GM12878 (cell line): ENCODE measurements around the gene CA9. TPM values are rescaled to one million over a fixed set of nuclear protein-coding genes. Genes with fewer than 3 reads are reported as not detected.
A peak's percentile ranks its signal among the peaks of the same experiment; 100 is the strongest.

ENCODE experiments used
- BHLHE40 ChIP-seq, 2 experiments: fragments of 450-650 bp in 1 of 2; IDR thresholded peaks; 2 replicates each; pipeline ENCODE4 v1.6.1; 2011 to 2017; ENCODE audit warnings: low read depth in 2 of 2, borderline replicate concordance in 1 of 2, improper control_type of control experiment in 1 of 2, low read length in 1 of 2, mild to moderate bottlenecking in 1 of 2
- EP300 ChIP-seq, 2 experiments: fragments of 150-350 bp in 1 of 2; IDR thresholded peaks; 2 replicates each; pipeline ENCODE4 v1.6.1; 2011 to 2012; ENCODE audit warnings: low read depth in 2 of 2, low read length in 2 of 2, borderline replicate concordance in 1 of 2, improper control_type of control experiment in 1 of 2, inconsistent platforms in 1 of 2; ENCODE audit not compliant: control insufficient read depth in 1 of 2
- IRF4 ChIP-seq: IDR thresholded peaks from 2 replicates; pipeline ENCODE4 v1.6.1; 2011; ENCODE audit warnings: low read depth, low read length
- MEF2A ChIP-seq: IDR thresholded peaks from 2 replicates; pipeline ENCODE4 v1.6.1; 2011; ENCODE audit warnings: low read depth, mild to moderate bottlenecking, low read length, moderate library complexity; ENCODE audit not compliant: insufficient read depth
- MXI1 ChIP-seq: fragments of 150-350 bp; IDR thresholded peaks from 2 replicates; pipeline ENCODE4 v1.6.1; 2011; ENCODE audit warnings: low read depth, mild to moderate bottlenecking, inconsistent platforms, low read length, improper control_type of control experiment
- NFXL1 ChIP-seq: fragments of 450-650 bp; IDR thresholded peaks from 2 replicates; pipeline ENCODE4 v1.6.1; 2017; ENCODE audit warnings: antibody characterized with exemption, mild to moderate bottlenecking, borderline replicate concordance
- POLR2AphosphoS2 ChIP-seq: IDR thresholded peaks from 2 replicates; pipeline ENCODE4 v1.6.1; 2011; ENCODE audit warnings: low read depth, mild to moderate bottlenecking, low read length, improper control_type of control experiment, moderate library complexity
- POU2F2 ChIP-seq: IDR thresholded peaks from 3 replicates; pipeline ENCODE4 v1.6.1; 2011; ENCODE audit warnings: low read depth, mild to moderate bottlenecking, low read length, borderline replicate concordance
- RAD21 ChIP-seq: IDR thresholded peaks from 2 replicates; pipeline ENCODE4 v1.6.1; 2011; ENCODE audit warnings: mild to moderate bottlenecking, low read depth, low read length, moderate library complexity; ENCODE audit not compliant: insufficient read depth
- SIX5 ChIP-seq: IDR thresholded peaks from 2 replicates; pipeline ENCODE4 v1.6.1; 2011; ENCODE audit warnings: mild to moderate bottlenecking, low read depth, low read length, moderate library complexity; ENCODE audit not compliant: severe bottlenecking
- SMARCA5 ChIP-seq: fragments of 450-650 bp; IDR thresholded peaks from 2 replicates; pipeline ENCODE4 v1.6.1; 2017; ENCODE audit warnings: mild to moderate bottlenecking
- SMC3 ChIP-seq: IDR thresholded peaks from 2 replicates; pipeline ENCODE4 v1.6.1; 2011; ENCODE audit warnings: low read length, improper control_type of control experiment, borderline replicate concordance
- ZNF24 ChIP-seq: fragments of 450-650 bp; IDR thresholded peaks from 2 replicates; pipeline ENCODE4 v1.6.1; 2017; ENCODE audit warnings: antibody characterized with exemption, mild to moderate bottlenecking
- ZSCAN29 ChIP-seq: fragments of 450-650 bp; IDR thresholded peaks from 2 replicates; pipeline ENCODE4 v1.6.1; 2017; ENCODE audit warnings: mild to moderate bottlenecking, moderate library complexity
- polyA plus RNA-seq, 11 experiments: library from polyadenylated mRNA; depleted of rRNA in 4 of 11; unstranded in 6 of 11; stranded (reverse) in 5 of 11; fragments of >200 nt; fragmentation: Nextera tagmentation in 4 of 11; fragmentation: Illumina TruSeq in 1 of 11; extraction: Ambion mirVana in 4 of 11; extraction: Trizol in 1 of 11; gene quantifications; 1 replicate in 1 of 11; 2 replicates in 10 of 11; pipeline versions ENCODE4 v1.2.1 to v1.2.3, GENCODE V29; 2011 to 2016; ENCODE audit warnings: inconsistent platforms in 2 of 11, missing spikeins in 2 of 11, low read depth in 1 of 11
- total RNA-seq, 4 experiments: library from RNA; depleted of rRNA in 3 of 4; stranded (reverse); fragments of >200 nt in 3 of 4; fragmentation: Illumina TruSeq in 1 of 4; extraction: Trizol in 1 of 4; gene quantifications; 2 replicates each; pipeline versions ENCODE4 v1.2.1 to v1.2.3, GENCODE V29; 2013 to 2021
- TF ChIP-seq, protein P1 (sequence below): IDR thresholded peaks from 2 replicates; pipeline ENCODE4 v1.6.1; 2011; ENCODE audit warnings: borderline replicate concordance, low read depth, mild to moderate bottlenecking, moderate library complexity, low read length; ENCODE audit not compliant: insufficient read depth, poor library complexity, severe bottlenecking
- TF ChIP-seq, protein P2 (sequence below), 3 experiments: IDR thresholded peaks in 2 of 3; conservative IDR thresholded peaks in 1 of 3; 2 replicates each; pipeline ENCODE4 v1.5.1; 2011; ENCODE audit warnings: low read depth in 3 of 3, low read length in 3 of 3, mild to moderate bottlenecking in 3 of 3, control low read depth in 2 of 3, moderate library complexity in 2 of 3, inconsistent platforms in 1 of 3, mixed read lengths in 1 of 3; ENCODE audit not compliant: control insufficient read depth in 2 of 3, insufficient read depth in 1 of 3; ENCODE audit errors: extremely low read depth in 1 of 3
- TF ChIP-seq, protein P3 (sequence below): fragments of 450-650 bp; IDR thresholded peaks from 2 replicates; pipeline ENCODE4 v1.6.1; 2016; ENCODE audit warnings: mild to moderate bottlenecking, moderate library complexity, borderline replicate concordance
- TF ChIP-seq, protein P4 (sequence below): fragments of 450-650 bp; IDR thresholded peaks from 2 replicates; pipeline ENCODE4 v1.6.1; 2016; ENCODE audit warnings: mild to moderate bottlenecking

Gene CA9
- total and polyA plus RNA-seq, 10 of the 15 experiments (the other 5 are each of a cell fraction or from before 2014, with no cell fraction given) = 0.53 to 6.6 (median 1.2) TPM

DNA sequence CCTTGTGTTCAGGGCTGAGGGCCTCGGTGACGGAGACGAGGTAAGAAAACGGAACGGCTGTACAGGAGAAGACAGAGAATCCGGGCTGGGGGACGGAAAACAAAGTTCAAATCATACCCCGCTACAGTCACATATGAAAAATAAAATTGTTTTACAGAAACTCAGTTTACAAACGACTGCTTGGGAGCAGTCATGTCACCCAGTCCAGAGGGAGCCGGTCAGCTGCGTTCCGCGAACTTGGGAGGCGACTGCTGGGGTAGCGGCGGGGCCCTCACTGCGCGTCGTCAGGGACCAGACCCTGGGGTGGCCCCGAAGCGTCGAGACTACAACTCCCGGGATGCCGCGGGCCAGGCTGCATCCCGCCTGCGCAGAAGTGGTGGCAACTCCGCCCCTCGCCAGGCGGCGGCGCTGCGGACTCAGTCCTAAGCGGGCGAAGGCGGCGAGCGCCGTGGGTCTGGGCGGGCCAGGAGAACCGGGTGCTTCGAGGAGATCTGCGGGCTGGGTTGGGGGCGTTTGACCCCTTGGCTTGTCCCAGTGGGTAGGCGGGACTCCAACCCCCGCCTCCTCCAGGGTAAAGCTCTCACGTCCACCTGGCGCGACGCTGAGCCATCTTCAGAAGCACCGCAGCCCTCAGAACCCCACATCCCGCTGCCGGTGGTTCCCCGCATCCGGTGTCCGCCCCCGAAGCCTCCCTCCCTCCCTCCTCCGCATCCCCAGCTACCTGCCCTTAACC, 27.0 kb upstream of the CA9 start (continued):
- TF ChIP-seq ZSCAN29 (no peak), MEF2A (0 out of 2 replicates have a peak, but pooled peaks have one; percentile 39), MXI1 (peak; percentile 39; the same call in 1 of the 2 replicates), SMC3 (peak; percentile 58), BHLHE40 (IDR thresholded peaks at IDR 0.05; ENCODE audit: borderline replicate concordance in 1 of 2, low read depth in 2 of 2, low read length in 1 of 2) (peak; percentile 29 to 64; a peak in 2 of 4 replicates), ZNF24 (no peak), EP300 (IDR thresholded peaks at IDR 0.05; ENCODE audit: borderline replicate concordance in 1 of 2, control insufficient read depth in 1 of 2, low read depth in 2 of 2, low read length in 2 of 2) (no peak), POU2F2 (peak; percentile 50; the same call in 1 of the 3 replicates), POLR2AphosphoS2 (0 out of 2 replicates have a peak, but pooled peaks have one; percentile 48), SMARCA5 (peak; percentile 63; the same call in 1 of the 2 replicates), NFXL1 (no peak), SIX5 (peak; percentile 80), RAD21 (peak; percentile 79), IRF4 (peak; percentile 36; the same call in 1 of the 2 replicates)
- TF ChIP-seq, protein P1, sequence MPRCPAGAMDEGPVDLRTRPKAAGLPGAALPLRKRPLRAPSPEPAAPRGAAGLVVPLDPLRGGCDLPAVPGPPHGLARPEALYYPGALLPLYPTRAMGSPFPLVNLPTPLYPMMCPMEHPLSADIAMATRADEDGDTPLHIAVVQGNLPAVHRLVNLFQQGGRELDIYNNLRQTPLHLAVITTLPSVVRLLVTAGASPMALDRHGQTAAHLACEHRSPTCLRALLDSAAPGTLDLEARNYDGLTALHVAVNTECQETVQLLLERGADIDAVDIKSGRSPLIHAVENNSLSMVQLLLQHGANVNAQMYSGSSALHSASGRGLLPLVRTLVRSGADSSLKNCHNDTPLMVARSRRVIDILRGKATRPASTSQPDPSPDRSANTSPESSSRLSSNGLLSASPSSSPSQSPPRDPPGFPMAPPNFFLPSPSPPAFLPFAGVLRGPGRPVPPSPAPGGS = peak; percentile 64
- TF ChIP-seq, protein P2, sequence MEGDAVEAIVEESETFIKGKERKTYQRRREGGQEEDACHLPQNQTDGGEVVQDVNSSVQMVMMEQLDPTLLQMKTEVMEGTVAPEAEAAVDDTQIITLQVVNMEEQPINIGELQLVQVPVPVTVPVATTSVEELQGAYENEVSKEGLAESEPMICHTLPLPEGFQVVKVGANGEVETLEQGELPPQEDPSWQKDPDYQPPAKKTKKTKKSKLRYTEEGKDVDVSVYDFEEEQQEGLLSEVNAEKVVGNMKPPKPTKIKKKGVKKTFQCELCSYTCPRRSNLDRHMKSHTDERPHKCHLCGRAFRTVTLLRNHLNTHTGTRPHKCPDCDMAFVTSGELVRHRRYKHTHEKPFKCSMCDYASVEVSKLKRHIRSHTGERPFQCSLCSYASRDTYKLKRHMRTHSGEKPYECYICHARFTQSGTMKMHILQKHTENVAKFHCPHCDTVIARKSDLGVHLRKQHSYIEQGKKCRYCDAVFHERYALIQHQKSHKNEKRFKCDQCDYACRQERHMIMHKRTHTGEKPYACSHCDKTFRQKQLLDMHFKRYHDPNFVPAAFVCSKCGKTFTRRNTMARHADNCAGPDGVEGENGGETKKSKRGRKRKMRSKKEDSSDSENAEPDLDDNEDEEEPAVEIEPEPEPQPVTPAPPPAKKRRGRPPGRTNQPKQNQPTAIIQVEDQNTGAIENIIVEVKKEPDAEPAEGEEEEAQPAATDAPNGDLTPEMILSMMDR (IDR thresholded peaks at IDR 0.05 in 2 of 3, conservative IDR thresholded peaks at IDR 0.05 in 1 of 3; ENCODE audit: control insufficient read depth in 2 of 3, extremely low read depth in 1 of 3, insufficient read depth in 1 of 3, low read depth in 3 of 3, low read length in 3 of 3) = peak; percentile 98
- TF ChIP-seq, protein P3, sequence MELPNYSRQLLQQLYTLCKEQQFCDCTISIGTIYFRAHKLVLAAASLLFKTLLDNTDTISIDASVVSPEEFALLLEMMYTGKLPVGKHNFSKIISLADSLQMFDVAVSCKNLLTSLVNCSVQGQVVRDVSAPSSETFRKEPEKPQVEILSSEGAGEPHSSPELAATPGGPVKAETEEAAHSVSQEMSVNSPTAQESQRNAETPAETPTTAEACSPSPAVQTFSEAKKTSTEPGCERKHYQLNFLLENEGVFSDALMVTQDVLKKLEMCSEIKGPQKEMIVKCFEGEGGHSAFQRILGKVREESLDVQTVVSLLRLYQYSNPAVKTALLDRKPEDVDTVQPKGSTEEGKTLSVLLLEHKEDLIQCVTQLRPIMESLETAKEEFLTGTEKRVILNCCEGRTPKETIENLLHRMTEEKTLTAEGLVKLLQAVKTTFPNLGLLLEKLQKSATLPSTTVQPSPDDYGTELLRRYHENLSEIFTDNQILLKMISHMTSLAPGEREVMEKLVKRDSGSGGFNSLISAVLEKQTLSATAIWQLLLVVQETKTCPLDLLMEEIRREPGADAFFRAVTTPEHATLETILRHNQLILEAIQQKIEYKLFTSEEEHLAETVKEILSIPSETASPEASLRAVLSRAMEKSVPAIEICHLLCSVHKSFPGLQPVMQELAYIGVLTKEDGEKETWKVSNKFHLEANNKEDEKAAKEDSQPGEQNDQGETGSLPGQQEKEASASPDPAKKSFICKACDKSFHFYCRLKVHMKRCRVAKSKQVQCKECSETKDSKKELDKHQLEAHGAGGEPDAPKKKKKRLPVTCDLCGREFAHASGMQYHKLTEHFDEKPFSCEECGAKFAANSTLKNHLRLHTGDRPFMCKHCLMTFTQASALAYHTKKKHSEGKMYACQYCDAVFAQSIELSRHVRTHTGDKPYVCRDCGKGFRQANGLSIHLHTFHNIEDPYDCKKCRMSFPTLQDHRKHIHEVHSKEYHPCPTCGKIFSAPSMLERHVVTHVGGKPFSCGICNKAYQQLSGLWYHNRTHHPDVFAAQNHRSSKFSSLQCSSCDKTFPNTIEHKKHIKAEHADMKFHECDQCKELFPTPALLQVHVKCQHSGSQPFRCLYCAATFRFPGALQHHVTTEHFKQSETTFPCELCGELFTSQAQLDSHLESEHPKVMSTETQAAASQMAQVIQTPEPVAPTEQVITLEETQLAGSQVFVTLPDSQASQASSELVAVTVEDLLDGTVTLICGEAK = peak; percentile 60; the same call in 1 of the 2 replicates
- TF ChIP-seq, protein P4, sequence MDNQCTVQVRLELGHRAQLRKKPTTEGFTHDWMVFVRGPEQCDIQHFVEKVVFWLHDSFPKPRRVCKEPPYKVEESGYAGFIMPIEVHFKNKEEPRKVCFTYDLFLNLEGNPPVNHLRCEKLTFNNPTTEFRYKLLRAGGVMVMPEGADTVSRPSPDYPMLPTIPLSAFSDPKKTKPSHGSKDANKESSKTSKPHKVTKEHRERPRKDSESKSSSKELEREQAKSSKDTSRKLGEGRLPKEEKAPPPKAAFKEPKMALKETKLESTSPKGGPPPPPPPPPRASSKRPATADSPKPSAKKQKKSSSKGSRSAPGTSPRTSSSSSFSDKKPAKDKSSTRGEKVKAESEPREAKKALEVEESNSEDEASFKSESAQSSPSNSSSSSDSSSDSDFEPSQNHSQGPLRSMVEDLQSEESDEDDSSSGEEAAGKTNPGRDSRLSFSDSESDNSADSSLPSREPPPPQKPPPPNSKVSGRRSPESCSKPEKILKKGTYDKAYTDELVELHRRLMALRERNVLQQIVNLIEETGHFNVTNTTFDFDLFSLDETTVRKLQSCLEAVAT = peak; percentile 55
